IPS-20b (cell line): ENCODE results near the gene CNNM1.

Experiments used
- H3K27ac ChIP-seq: one replicate; pipeline ENCODE4 v1.5.1; 2013; ENCODE audit warnings: low read length
- H3K27me3 ChIP-seq: 2 replicates; pipeline ENCODE4 v1.6.1; 2013; ENCODE audit warnings: mild to moderate bottlenecking, low read length, inconsistent platforms; ENCODE audit not compliant: insufficient read depth
- H3K36me3 ChIP-seq: 2 replicates; pipeline ENCODE4 v1.6.1; 2013; ENCODE audit warnings: low read depth, mild to moderate bottlenecking, inconsistent platforms, low read length, moderate library complexity; ENCODE audit not compliant: insufficient read depth
- H3K4me1 ChIP-seq: 2 replicates; pipeline ENCODE4 v1.6.1; 2013; ENCODE audit warnings: mild to moderate bottlenecking, control low read depth, inconsistent platforms, low read length, moderate library complexity; ENCODE audit not compliant: insufficient read depth
- H3K4me3 ChIP-seq: 2 replicates; pipeline ENCODE4 v1.5.1; 2013; ENCODE audit warnings: mild to moderate bottlenecking, low read length, inconsistent platforms
- H3K9ac ChIP-seq: 2 replicates; pipeline ENCODE4 v1.6.1; 2013; ENCODE audit warnings: low read depth, mild to moderate bottlenecking, inconsistent platforms, low read length, moderate library complexity
- H3K9me3 ChIP-seq: 2 replicates; pipeline ENCODE4 v1.6.1; 2013; ENCODE audit warnings: mild to moderate bottlenecking, low read depth, low read length, inconsistent platforms; ENCODE audit not compliant: insufficient read depth

Gene CNNM1

DNA sequence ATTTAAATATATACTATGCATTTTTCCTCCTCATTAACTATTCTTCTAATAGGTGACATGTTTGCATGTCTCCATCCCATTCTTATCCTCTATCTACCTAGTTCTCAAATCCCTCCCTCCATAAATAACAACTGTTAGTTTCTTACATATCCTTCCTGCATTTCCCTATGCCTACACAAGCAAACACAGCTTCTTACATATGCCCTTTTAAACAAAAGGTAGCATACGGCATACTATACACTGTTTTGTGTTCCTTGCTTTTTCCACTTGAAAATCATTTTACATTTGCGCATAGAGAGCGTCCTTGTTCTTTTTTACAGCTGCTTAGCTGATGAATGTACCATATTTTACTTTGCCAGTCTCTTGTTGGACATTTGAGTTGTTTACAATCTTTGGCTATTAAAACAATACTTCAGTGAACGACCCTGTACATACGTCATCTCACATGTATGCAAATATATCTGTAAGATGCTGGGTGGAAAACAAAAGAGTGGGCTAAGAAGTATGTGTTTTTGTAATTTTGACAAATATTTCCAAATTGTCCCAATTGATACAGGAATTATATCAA is 93.5 kb downstream of the CNNM1 start:
- H3K9ac ChIP-seq, result no peak overlapping the region
- no peaks in the 10 kb centered on the region for H3K4me1 ChIP-seq
- H3K9me3 ChIP-seq, result no peaks in the 10 kb centered on the region
- H3K36me3 ChIP-seq, result peaks cover 49% of the 10 kb centered on the region
- H3K27me3 ChIP-seq, result no peaks in the 10 kb centered on the region
- H3K4me3 ChIP-seq, result no peak overlapping the region
- H3K27ac ChIP-seq, result no peak overlapping the region

DNA sequence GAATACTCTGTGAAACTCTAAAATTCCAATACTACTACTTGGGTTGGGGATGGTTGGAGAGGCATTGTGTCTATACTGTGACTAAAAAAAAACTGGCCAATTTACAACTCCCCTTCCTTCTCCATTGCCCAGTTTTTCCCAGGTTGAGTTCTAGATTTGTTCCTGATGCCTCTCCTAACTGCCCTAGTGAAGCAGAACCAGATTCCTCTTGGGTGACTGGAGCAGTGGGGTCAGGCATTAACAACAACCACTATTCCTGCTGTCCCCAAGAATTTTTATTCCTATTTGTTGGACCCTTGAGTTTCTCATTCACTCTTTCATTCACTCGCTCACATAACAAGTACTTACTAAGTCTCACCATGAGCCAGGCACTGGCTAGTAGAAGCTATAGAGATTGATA is 95.5 kb downstream of the CNNM1 start:
- Histone ChIP-seq H3K27ac (no peak overlapping the region), H3K36me3 (peaks cover 33% of the 10 kb centered on the region), H3K4me3 (no peak overlapping the region), H3K9me3 (no peaks in the 10 kb centered on the region), H3K4me1 (peaks cover 3% of the 10 kb centered on the region; the same call in 1 of the 2 replicates), H3K9ac (no peak overlapping the region), H3K27me3 (no peaks in the 10 kb centered on the region)

- Histone ChIP-seq H3K36me3 (peaks cover 28% of the 10 kb centered on the region), H3K27ac (no peak overlapping the region), H3K9ac (no peak overlapping the region), H3K4me3 (no peak overlapping the region), H3K9me3 (no peaks in the 10 kb centered on the region), H3K4me1 (peaks cover 3% of the 10 kb centered on the region; the same call in 1 of the 2 replicates), H3K27me3 (no peaks in the 10 kb centered on the region)
Observed at GRCh38 chr10:99425204-99425603, 96.0 kb downstream of the CNNM1 start.

- Histone ChIP-seq H3K9me3 (no peaks in the 10 kb centered on the region), H3K4me3 (no peak overlapping the region), H3K27me3 (no peaks in the 10 kb centered on the region), H3K4me1 (peaks cover 6% of the 10 kb centered on the region; the same call in 1 of the 2 replicates), H3K27ac (no peak overlapping the region), H3K36me3 (peaks cover 21% of the 10 kb centered on the region), H3K9ac (no peak overlapping the region)
Observed at GRCh38 chr10:99426689-99427088, 97.5 kb downstream of the CNNM1 start.

DNA sequence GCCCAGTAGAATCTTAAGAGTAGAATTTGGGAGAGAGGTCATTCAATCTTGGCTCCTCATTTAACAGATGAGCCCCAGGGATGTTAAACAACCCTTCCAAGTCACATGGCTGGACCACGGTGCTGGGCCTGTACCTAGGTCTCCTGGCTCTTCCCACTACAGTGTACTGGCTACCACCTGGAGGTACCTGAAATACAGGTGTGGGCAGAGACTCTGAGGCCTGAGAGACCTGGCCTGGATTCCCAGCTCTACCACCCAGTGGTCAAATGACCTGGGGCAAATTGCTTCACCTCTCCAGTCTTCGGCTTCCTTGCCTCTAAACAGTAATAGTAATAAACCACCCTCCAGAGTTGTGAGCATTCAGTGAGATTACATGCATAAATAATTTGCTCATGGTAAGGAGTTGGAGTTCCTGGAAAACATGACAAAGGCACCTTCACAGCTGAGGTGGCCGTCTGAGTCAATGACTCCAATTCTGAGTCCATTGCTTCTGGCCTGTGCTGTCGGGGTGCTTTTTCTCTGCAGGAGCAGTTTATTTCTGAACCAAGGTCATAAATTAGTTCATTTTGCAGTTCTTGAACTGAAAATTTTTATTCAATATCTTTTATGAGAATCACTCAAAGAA is 98.5 kb downstream of the CNNM1 start:
- Histone ChIP-seq H3K27me3 (no peaks in the 10 kb centered on the region), H3K36me3 (peaks cover 21% of the 10 kb centered on the region), H3K4me3 (no peak overlapping the region), H3K4me1 (peaks cover 6% of the 10 kb centered on the region; the same call in 1 of the 2 replicates), H3K9me3 (no peaks in the 10 kb centered on the region), H3K27ac (no peak overlapping the region), H3K9ac (no peak overlapping the region)

- Histone ChIP-seq H3K27ac (no peak overlapping the region), H3K9me3 (no peaks in the 10 kb centered on the region), H3K4me3 (peak overlapping the region; percentile 93), H3K36me3 (peaks cover 12% of the 10 kb centered on the region), H3K27me3 (no peaks in the 10 kb centered on the region), H3K4me1 (peaks cover 6% of the 10 kb centered on the region; the same call in 1 of the 2 replicates), H3K9ac (peak overlapping the region; percentile 92)
Observed at GRCh38 chr10:99429517-99430095, 100.5 kb downstream of the CNNM1 start.

- Histone ChIP-seq H3K4me3 (peak overlapping the region; percentile 93), H3K9me3 (no peaks in the 10 kb centered on the region), H3K27ac (peak overlapping the region; percentile 46), H3K27me3 (no peaks in the 10 kb centered on the region), H3K4me1 (peaks cover 6% of the 10 kb centered on the region; the same call in 1 of the 2 replicates), H3K36me3 (peaks cover 8% of the 10 kb centered on the region), H3K9ac (peak overlapping the region; percentile 92)
Observed at GRCh38 chr10:99430116-99430450, 100.9 kb downstream of the CNNM1 start.

DNA sequence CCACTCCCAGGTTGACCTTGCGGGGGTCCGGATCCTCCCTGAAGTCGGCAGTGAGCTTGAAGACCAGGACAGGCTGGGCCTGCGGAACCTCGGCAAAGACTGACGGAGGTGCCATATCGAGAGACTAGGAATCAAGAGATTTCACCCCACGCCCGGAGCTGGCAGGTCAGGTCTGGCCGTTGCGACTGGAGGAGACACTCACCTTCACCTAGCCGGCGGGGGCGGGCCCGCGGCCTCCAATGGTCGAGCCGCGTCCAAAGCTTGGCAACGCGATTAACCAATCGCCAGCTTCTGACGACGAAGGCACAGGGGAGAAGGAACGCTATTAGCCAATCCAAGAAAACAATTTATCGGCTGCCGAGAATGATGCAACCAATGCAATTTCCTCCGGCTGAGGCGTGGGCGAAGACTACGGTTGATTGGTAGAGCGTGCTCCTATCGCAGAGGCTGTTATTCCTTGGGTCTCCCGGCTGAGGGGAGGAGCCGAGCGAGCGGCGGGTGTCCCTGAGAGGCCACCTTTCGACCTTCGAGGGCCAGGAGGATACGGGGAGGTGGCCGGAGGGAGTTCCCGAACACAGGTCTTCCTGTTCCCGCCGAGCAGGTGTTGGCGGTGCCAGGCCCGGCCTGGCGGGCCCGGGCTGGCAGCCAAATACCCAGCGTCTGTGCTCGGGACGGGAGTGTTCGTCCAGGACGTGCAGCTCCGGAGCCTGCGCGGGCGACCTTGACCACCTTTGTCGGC is 101.5 kb downstream of the CNNM1 start, which contains the start of gene GOT1:
GOT1 (minus strand) TSS at position 174 of the 739 bp plus-strand sequence; CDS start at position 115, 59 bp downstream.
- peak within 1 kb of the TSS; percentile 59 for H3K27ac ChIP-seq
- no peaks in the 10 kb centered on the region for H3K27me3 ChIP-seq
- peaks cover 6% of the 10 kb centered on the region; the same call in 1 of the 2 replicates for H3K4me1 ChIP-seq
- peak within 1 kb of the TSS; percentile 93 for H3K4me3 ChIP-seq
- peaks cover 2% of the 10 kb centered on the region for H3K36me3 ChIP-seq
- no peaks in the 10 kb centered on the region for H3K9me3 ChIP-seq
- peak within 1 kb of the TSS; percentile 92 for H3K9ac ChIP-seq

DNA sequence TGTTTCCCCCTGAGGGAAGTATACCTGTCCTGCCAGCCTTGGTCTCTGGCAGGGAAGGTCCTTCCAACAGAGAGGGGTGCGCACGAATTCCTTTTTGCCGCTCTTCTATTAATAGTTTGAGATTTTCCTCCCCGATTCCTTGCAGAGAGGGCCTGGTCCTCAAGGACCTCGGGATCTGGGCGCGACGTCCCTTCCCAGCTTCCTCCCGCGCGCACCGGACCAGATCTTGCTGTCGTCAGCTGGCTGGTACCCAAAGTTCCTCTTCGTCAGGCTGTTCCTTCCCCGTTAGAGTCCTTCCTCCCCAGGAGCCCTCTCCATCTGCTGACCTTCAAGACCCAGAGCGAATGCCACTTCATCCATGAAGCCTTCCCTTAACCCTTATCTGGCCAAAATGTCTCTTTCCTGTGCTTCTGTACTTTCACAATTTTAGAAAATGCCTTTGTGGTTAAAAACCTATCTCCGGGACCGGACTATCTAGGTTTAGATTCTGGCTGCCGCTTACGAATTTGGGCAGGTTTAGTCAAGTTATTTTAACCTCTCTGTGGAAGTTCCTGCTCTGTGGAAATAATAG is 102.1 kb downstream of the CNNM1 start:
- no peaks in the 10 kb centered on the region for H3K36me3 ChIP-seq
- H3K27ac ChIP-seq, result peak overlapping the region; percentile 59

GRCh38 chr10:99432047-99432446 is 102.9 kb downstream of the CNNM1 start:
- peaks cover 6% of the 10 kb centered on the region; the same call in 1 of the 2 replicates for H3K4me1 ChIP-seq
- no peaks in the 10 kb centered on the region for H3K36me3 ChIP-seq
- H3K9me3 ChIP-seq, result no peaks in the 10 kb centered on the region
- no peak overlapping the region for H3K9ac ChIP-seq
- H3K27me3 ChIP-seq, result no peaks in the 10 kb centered on the region
- H3K27ac ChIP-seq, result no peak overlapping the region
- peak overlapping the region; percentile 93; the same call in 1 of the 2 replicates for H3K4me3 ChIP-seq

More for the DNA sequence above, 102.1 kb downstream of the CNNM1 start:
- H3K4me1 ChIP-seq, result peaks cover 6% of the 10 kb centered on the region; the same call in 1 of the 2 replicates
- peak overlapping the region; percentile 92 for H3K9ac ChIP-seq
- peak overlapping the region; percentile 93 for H3K4me3 ChIP-seq
- H3K27me3 ChIP-seq, result no peaks in the 10 kb centered on the region
- H3K9me3 ChIP-seq, result no peaks in the 10 kb centered on the region

DNA sequence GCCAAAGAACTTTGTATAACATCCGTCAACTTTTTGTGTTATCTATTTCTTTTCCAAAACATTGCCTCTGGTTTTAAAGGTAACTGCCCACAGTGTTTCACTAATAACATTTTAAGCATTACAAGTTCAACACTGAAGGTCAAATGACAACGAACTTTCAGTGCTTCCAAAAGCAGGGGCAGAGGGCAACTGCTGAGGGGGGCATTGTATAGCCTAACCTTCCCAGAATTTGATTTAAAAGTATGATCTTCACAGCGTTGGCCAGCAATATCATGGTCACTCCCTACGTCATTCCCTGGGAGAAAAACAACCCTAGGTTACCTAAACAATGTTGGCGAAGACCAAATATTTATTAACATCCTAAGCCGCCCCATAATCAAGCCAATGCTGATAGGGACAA is 103.7 kb downstream of the CNNM1 start:
- no peaks in the 10 kb centered on the region for H3K36me3 ChIP-seq
- H3K4me1 ChIP-seq, result peaks cover 6% of the 10 kb centered on the region; the same call in 1 of the 2 replicates
- H3K9ac ChIP-seq, result no peak overlapping the region
- no peak overlapping the region for H3K27ac ChIP-seq
- H3K9me3 ChIP-seq, result no peaks in the 10 kb centered on the region
- H3K27me3 ChIP-seq, result no peaks in the 10 kb centered on the region
- H3K4me3 ChIP-seq, result no peak overlapping the region
